ENCODE data around the gene RPL39.
"Not testable (repeated sequence)": the region's sequence is repeated elsewhere in the genome, so short reads cannot be mapped to it uniquely, and the experiment has no call there.

The RPL39 gene

GRCh38 chrX:119762718-119763117 lies 28.7 kb downstream of the RPL39 start:
- no peak for DNase-seq

DNA sequence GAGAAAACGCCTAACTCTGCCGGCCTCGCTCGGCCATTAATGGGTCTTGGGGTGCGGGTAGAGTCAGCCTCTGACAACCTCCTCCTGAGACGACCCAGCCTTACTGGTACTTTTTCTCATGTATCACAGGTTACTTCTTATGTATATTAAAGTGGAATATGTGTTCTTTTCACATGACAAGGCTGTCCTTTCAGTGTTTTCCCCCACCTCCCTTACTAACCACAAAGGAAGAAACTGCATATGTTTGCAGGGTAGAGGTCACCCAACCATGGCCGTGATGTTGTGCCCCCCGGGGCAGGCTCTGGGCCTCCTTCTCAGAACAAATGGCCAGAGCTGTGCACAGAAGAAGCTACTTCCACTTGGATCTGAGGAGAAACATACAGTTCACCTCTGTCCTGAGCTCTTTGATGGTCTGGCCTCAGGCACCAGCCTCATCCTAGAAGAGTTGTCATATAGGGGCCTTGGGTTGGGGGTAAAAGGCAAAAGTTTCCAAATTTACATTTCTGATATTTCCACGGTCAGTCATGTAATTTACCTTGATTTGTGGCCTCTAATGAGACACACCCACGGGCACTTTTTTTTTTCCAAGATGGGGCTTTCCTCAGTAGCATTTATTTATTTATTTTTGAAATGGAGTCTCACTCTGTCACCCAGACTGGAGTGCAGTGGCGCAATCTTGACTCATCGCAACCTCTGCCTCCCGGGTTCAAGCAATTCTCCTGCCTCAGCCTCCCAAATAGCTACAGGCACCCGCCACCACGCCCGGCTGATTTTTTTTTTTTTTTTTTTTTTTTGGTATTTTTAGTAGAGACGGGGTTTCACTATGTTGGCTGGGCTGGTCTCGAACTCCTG lies 31.2 kb downstream of the RPL39 start:
- DNase-seq = no peak

- no peak for DNase-seq
These were observed 32.1 kb downstream of the RPL39 start for GRCh38 chrX:119759248-119759766.

DNA sequence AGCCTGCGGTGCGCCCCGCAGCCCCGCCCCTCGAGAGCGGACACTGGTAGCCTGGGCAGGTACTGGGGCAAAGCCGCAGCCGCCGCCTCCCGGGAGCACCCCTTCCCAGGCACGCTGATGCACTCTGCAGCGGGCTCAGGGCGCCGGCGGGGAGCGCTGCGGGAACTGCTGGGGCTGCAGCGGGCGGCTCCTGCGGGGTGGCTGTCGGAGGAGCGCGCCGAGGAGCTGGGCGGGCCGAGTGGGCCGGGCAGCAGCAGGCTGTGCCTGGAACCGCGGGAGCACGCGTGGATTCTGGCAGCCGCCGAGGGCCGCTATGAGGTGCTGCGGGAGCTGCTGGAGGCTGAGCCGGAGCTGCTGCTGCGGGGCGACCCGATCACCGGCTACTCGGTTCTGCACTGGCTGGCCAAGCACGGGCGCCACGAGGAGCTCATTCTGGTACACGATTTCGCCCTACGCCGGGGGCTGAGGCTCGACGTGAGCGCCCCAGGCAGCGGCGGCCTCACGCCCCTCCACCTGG lies 32.6 kb downstream of the RPL39 start:
- peak; percentile 16 to 31 for DNase-seq

DNA sequence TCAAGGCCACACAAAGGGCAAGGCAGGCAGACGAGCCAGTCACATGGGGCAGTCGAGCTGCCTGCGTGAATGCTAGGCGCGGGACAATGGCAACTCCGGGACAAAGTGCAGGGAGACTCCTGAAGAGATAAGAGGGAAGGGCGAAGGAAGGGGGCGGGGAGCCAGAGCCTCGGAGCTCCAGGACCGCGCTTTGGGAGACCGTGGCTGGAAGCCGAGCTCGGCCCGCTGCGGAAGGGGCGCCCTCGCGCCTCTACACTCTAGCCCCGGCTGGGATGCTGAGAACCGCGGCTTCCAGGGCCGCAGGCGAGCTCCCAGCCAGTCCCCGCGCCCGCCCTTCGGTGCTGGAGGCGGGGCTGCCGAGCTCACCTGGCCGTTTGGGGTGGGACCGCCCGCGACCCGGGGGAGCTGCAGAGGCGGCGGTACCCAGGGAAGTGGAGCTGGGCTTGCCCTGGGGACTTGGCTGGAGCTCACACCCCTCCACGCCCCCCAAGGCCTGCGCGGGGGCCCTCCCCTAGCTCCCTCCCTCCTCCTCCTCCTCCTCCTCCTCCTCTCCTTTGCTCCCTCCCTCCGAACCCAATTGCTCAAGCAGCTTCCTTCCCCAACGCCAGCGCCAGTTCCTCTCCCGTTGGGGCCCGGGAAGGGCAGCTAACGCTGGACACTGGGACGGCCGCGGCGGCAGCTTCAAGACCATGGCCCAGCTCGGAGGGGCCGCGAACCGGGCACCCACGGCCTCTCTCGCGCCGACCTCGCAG lies 33.3 kb downstream of the RPL39 start, which contains the start of gene SOWAHD:
SOWAHD (plus strand) TSS at position 610 of the 752 bp plus-strand sequence; CDS start at position 690, 80 bp downstream.
- DNase-seq = peak; percentile 24 to 31

GRCh38 chrX:119757646-119757978 lies 33.8 kb downstream of the RPL39 start:
- no peak for DNase-seq

DNA sequence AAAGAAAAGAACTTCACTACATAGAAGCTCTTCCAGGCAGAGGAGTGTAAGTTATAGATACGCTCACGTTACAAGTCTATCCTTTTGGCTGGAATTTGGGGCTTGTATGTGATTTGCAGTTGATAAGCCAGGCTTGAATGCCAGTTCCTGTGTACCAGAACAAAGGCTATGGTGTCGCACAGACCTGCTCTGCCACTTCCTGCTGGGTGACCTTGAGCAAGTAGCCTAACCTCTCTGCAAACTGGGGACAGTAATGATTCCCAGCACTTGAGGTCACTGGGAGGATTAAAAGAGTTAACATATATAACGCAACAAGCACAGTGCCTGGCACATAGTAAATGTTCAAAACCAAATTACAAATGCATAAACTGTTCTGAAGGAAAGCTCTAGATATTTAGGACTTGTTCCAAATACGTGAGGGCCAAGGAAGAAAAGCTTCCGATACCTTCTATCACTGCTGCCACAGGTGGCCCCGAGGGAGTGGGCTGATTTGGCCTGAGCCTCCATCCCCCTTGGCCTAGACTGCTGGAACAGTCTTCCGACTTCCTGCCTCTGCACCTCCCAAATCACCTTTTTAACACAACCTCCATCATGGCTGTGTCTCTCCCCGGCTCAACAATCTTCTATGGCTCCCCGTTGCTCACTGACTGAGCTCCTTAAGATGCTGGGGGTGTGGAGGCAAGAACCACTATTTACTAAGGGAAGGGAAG lies 34.3 kb downstream of the RPL39 start:
- DNase-seq = no peak

- peak; percentile 47 to 61 for DNase-seq
These were observed 35.4 kb downstream of the RPL39 start for GRCh38 chrX:119755981-119756533.

DNA sequence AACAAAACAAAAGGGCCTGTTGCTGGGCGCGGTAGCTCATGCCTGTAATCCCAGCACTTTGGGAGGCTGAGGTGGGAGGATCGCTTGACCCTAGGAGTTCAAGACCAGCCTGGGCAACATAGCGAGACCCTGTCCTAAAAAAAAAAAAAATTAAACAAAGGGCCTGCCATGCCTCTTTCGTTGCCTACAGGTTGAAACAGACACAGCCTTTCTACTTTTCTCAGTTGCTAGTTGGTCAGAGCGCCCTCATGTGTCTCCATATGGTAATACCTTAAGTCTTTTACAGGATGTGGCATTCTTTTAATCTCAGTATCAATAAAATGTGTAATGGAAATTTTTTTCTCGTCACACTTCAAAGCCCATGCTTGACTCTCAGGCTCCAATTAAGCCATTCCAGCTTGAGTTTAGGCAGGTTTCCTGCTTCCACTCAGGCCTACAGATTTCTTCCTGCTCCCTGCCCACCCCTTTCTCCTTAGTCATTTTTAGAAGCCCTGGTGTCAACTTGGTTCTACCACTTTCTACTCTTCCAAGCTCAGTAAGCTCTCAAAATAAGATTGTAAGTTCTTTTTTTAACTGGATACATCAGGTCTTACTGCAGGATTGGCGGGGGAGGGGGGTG lies 37.7 kb downstream of the RPL39 start:
- DNase-seq = peak; percentile 62 to 85

- DNase-seq = no peak
These were observed 38.4 kb downstream of the RPL39 start for GRCh38 chrX:119753001-119753400.

DNA sequence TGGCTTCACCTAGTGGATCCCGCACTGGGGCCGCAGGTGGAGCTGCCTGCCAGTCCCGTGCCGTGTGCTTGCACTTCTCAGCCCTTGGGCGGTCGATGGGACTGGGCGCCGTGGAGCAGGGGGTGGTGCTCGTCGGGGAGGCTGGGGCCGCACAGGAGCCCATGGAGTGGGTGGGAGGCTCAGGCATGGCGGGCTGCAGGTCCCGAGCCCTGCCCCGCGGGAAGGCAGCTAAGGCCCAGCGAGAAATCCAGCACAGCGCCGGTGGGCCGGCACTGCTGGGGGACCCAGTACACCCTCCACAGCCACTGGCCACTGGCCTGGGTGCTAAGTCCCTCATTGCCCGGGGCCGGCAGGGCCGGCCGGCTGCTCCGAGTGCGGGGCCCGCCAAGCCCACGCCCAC lies 40.7 kb downstream of the RPL39 start:
- not testable (repeated sequence) for DNase-seq

DNA sequence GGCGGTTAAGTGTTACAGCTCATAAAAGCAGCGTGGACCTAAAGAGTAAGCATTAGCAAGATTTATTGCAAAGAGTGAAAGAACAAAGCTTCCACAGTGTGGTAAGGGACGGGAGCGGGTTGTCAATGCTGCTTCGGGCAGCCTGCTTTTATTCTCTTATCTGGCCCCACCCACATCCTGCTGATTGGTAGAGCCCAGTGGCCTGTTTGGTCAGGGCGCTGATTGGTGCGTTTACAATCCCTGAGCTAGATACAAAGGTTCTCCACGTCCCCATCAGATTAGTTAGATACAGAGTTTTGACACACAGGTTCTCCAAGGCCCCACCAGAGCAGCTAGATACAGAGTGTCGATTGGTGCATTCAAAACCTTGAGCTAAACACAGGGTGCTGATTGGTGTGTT lies 41.3 kb downstream of the RPL39 start:
- DNase-seq = not testable (repeated sequence)

DNA sequence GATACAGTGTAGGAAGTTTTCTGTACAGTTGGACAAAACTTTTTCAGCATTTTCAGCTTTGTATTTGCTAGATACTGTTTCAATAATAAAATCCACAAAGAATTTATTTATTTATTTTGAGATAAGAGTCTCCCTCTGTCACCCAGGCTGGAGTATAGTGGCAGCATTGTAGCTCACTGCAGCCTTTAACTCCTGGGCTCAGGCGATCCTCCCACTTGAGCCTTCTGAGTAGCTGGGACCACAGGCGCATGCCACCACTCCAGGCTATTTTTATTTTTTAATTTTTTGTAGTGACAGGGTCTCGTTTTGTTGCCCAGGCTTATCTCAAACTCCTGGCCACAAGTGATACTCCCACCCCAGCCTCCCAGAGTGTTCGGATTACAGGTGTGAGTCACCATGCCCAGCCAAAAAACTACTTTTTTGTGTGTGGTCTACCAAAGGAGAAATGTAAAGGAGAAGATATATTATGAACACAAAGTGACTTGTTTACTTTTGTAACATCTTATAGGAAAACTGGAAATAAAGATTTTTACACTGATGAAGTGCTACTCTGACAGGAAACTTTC lies 46.1 kb downstream of the RPL39 start:
- DNase-seq = no peak

- DNase-seq = no peak
These were observed 52.7 kb downstream of the RPL39 start for GRCh38 chrX:119738742-119739141.
